ENCODE results near the gene TMEM161B.

DNA sequence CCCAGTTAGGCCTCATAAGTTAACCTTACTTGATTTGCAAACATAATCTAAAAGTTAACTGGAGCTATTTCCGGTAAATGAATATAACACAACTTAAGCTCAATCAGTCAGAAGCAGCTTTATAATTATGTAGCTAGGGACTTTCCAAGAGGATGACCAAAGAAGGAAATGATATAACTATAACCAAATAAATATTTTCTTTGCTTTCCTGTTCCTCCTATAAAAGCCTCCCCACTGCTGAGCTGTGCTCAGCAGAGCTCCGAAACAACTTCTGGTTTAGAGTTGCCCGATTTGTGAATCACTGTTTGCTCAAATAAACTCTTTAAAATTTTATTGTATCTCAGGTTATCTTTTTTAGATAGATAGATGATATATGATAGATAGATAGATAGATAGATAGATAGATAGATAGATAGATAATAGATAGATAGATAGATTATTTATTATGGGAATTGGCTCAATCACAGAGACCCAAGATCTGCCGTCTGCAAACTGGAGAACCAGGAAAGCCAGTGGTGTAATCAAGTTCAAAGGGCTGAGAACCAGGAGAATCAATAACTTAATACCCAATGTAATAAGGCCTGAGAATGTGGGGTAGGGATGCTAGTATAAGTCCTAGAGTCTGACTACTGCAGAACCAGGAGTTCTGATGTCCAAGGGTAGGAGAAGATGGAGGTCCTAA lies 19.3 kb upstream of the TMEM161B start:
- TF ChIP-seq ZFP3 (CRISPR knock-in tag; IDR thresholded peaks at IDR 0.05), result no peak
- TF ChIP-seq ESRRG (CRISPR knock-in tag; IDR thresholded peaks at IDR 0.05), result no peak
- TF ChIP-seq, protein P1, sequence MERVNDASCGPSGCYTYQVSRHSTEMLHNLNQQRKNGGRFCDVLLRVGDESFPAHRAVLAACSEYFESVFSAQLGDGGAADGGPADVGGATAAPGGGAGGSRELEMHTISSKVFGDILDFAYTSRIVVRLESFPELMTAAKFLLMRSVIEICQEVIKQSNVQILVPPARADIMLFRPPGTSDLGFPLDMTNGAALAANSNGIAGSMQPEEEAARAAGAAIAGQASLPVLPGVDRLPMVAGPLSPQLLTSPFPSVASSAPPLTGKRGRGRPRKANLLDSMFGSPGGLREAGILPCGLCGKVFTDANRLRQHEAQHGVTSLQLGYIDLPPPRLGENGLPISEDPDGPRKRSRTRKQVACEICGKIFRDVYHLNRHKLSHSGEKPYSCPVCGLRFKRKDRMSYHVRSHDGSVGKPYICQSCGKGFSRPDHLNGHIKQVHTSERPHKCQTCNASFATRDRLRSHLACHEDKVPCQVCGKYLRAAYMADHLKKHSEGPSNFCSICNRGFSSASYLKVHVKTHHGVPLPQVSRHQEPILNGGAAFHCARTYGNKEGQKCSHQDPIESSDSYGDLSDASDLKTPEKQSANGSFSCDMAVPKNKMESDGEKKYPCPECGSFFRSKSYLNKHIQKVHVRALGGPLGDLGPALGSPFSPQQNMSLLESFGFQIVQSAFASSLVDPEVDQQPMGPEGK (CRISPR knock-in tag; IDR thresholded peaks at IDR 0.05; ENCODE audit: borderline replicate concordance), result no peak
- TF ChIP-seq ZNF565 (CRISPR knock-in tag; conservative IDR thresholded peaks at IDR 0.05; ENCODE audit: low read depth), result no peak
- TF ChIP-seq GLIS3 (CRISPR knock-in tag; IDR thresholded peaks at IDR 0.05), result no peak
- TF ChIP-seq ARNTL (CRISPR knock-in tag; IDR thresholded peaks at IDR 0.05; ENCODE audit: borderline replicate concordance, low read depth), result no peak
- TF ChIP-seq, protein P2, sequence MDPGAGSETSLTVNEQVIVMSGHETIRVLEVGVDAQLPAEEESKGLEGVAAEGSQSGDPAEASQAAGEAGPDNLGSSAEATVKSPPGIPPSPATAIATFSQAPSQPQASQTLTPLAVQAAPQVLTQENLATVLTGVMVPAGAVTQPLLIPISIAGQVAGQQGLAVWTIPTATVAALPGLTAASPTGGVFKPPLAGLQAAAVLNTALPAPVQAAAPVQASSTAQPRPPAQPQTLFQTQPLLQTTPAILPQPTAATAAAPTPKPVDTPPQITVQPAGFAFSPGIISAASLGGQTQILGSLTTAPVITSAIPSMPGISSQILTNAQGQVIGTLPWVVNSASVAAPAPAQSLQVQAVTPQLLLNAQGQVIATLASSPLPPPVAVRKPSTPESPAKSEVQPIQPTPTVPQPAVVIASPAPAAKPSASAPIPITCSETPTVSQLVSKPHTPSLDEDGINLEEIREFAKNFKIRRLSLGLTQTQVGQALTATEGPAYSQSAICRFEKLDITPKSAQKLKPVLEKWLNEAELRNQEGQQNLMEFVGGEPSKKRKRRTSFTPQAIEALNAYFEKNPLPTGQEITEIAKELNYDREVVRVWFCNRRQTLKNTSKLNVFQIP (CRISPR knock-in tag; IDR thresholded peaks at IDR 0.05; ENCODE audit: borderline replicate concordance, low read depth), result no peak
- TF ChIP-seq ZNF8 (CRISPR knock-in tag; IDR thresholded peaks at IDR 0.05), result no peak
- no peak for TF ChIP-seq TOX (CRISPR knock-in tag; IDR thresholded peaks at IDR 0.05; ENCODE audit: borderline replicate concordance)
- no peak for TF ChIP-seq BACH2 (CRISPR knock-in tag; IDR thresholded peaks at IDR 0.05; ENCODE audit: borderline replicate concordance)
- no peak for TF ChIP-seq RARB (CRISPR knock-in tag; IDR thresholded peaks at IDR 0.05)
- TF ChIP-seq, protein P3, sequence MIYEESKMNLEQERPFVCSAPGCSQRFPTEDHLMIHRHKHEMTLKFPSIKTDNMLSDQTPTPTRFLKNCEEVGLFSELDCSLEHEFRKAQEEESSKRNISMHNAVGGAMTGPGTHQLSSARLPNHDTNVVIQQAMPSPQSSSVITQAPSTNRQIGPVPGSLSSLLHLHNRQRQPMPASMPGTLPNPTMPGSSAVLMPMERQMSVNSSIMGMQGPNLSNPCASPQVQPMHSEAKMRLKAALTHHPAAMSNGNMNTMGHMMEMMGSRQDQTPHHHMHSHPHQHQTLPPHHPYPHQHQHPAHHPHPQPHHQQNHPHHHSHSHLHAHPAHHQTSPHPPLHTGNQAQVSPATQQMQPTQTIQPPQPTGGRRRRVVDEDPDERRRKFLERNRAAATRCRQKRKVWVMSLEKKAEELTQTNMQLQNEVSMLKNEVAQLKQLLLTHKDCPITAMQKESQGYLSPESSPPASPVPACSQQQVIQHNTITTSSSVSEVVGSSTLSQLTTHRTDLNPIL (CRISPR knock-in tag; IDR thresholded peaks at IDR 0.05; ENCODE audit: low read depth), result no peak
